ENCODE data around the gene DENND1A. TPM values are rescaled to one million over a fixed set of nuclear protein-coding genes. Genes with fewer than 3 reads are reported as not detected.

The DENND1A gene
- total RNA-seq, 2 donors from 2014 or later = 12.6 to 22.7 TPM

GRCh38 chr9:123861086-123861755 lies 68.7 kb downstream of the DENND1A start:
- DNase-seq (ENCODE audit: low spot score in 2 of 2) (no peak), ATAC-seq (no peak)
- Mint-ChIP-seq H3K36me3 (peaks cover 3 to 11% of the 10 kb centered on the region in 2 donors), H3K27ac (no peak overlapping the region), H3K9me3 (peaks cover 0 to 7% of the 10 kb centered on the region in 2 donors)

- Mint-ChIP-seq H3K36me3 (peaks cover 7 to 15% of the 10 kb centered on the region in 2 donors), H3K9me3 (peaks cover 0 to 10% of the 10 kb centered on the region in 2 donors), H3K27ac (no peak overlapping the region)
- ATAC-seq (no peak), DNase-seq (ENCODE audit: low spot score in 2 of 2) (no peak)
Measured at GRCh38 chr9:123860603-123861002, 69.3 kb downstream of the DENND1A start.

GRCh38 chr9:123852403-123852802 lies 77.5 kb downstream of the DENND1A start:
- H3K36me3 Mint-ChIP-seq = peaks cover 19 to 41% of the 10 kb centered on the region in 2 donors
- DNase-seq (ENCODE audit: low spot score in 2 of 2) (no peak), ATAC-seq (no peak)
- H3K9me3 Mint-ChIP-seq = peaks cover 6 to 22% of the 10 kb centered on the region in 2 donors
- H3K27ac Mint-ChIP-seq = no peak overlapping the region

GRCh38 chr9:123851851-123852250 lies 78.1 kb downstream of the DENND1A start:
- peaks cover 24 to 41% of the 10 kb centered on the region in 2 donors for H3K36me3 Mint-ChIP-seq
- no peak for ATAC-seq
- DNase-seq (ENCODE audit: low spot score in 2 of 2) = no peak
- no peak overlapping the region for H3K27ac Mint-ChIP-seq
- H3K9me3 Mint-ChIP-seq = peaks cover 12 to 27% of the 10 kb centered on the region in 2 donors

GRCh38 chr9:123848447-123849085 lies 81.4 kb downstream of the DENND1A start:
- ATAC-seq (no peak), DNase-seq (ENCODE audit: low spot score in 2 of 2) (no peak)
- no peak overlapping the region for H3K27ac Mint-ChIP-seq
- peaks cover 31 to 60% of the 10 kb centered on the region in 2 donors for H3K36me3 Mint-ChIP-seq
- peaks cover 20 to 23% of the 10 kb centered on the region in 2 donors for H3K9me3 Mint-ChIP-seq

- H3K27ac Mint-ChIP-seq = no peak overlapping the region
- H3K36me3 Mint-ChIP-seq = peaks cover 31 to 69% of the 10 kb centered on the region in 2 donors
- peaks cover 20 to 27% of the 10 kb centered on the region in 2 donors for H3K9me3 Mint-ChIP-seq
- ATAC-seq (no peak), DNase-seq (ENCODE audit: low spot score in 2 of 2) (no peak)
Measured at GRCh38 chr9:123846966-123847365, 83.0 kb downstream of the DENND1A start.

- Mint-ChIP-seq H3K9me3 (peaks cover 20 to 23% of the 10 kb centered on the region in 2 donors), H3K27ac (no peak overlapping the region), H3K36me3 (peaks cover 31 to 55% of the 10 kb centered on the region in 2 donors)
- ATAC-seq (no peak), DNase-seq (ENCODE audit: low spot score in 2 of 2) (no peak)
Measured at GRCh38 chr9:123843703-123844102, 86.2 kb downstream of the DENND1A start.

- no peak for ATAC-seq
- DNase-seq (ENCODE audit: low spot score in 2 of 2) = no peak
- H3K9me3 Mint-ChIP-seq = peaks cover 6 to 8% of the 10 kb centered on the region in 2 donors
- peaks cover 7 to 15% of the 10 kb centered on the region in 2 donors for H3K36me3 Mint-ChIP-seq
- H3K27ac Mint-ChIP-seq = peak overlapping the region in 1 of 2 donors; percentile 9
Measured at GRCh38 chr9:123835821-123836220, 94.1 kb downstream of the DENND1A start.

GRCh38 chr9:123834889-123835562 lies 94.9 kb downstream of the DENND1A start:
- DNase-seq (ENCODE audit: low spot score in 2 of 2) (no peak), ATAC-seq (peak in 1 of 2 donors; percentile 50)
- peaks cover 6 to 12% of the 10 kb centered on the region in 2 donors for H3K9me3 Mint-ChIP-seq
- peak overlapping the region in 1 of 2 donors; percentile 9 for H3K27ac Mint-ChIP-seq
- H3K36me3 Mint-ChIP-seq = peaks cover 11 to 19% of the 10 kb centered on the region in 2 donors

- no peak for ATAC-seq
- Mint-ChIP-seq H3K9me3 (peaks cover 10 to 14% of the 10 kb centered on the region in 2 donors), H3K36me3 (peaks cover 17 to 22% of the 10 kb centered on the region in 2 donors), H3K27ac (no peak overlapping the region)
- DNase-seq (ENCODE audit: low spot score in 2 of 2) = no peak
Measured at GRCh38 chr9:123834218-123834888, 95.6 kb downstream of the DENND1A start.

GRCh38 chr9:123832858-123833650 lies 96.9 kb downstream of the DENND1A start:
- DNase-seq (ENCODE audit: low spot score in 2 of 2) (no peak), ATAC-seq (no peak)
- H3K9me3 Mint-ChIP-seq = peaks cover 21 to 22% of the 10 kb centered on the region in 2 donors
- peaks cover 29 to 35% of the 10 kb centered on the region in 2 donors for H3K36me3 Mint-ChIP-seq
- H3K27ac Mint-ChIP-seq = no peak overlapping the region

GRCh38 chr9:123832176-123832575 lies 97.8 kb downstream of the DENND1A start:
- ATAC-seq = no peak
- no peak for DNase-seq (ENCODE audit: low spot score in 2 of 2)
- Mint-ChIP-seq H3K27ac (no peak overlapping the region), H3K36me3 (peaks cover 37 to 44% of the 10 kb centered on the region in 2 donors), H3K9me3 (peaks cover 29% of the 10 kb centered on the region in 2 donors)

- no peak for DNase-seq (ENCODE audit: low spot score in 2 of 2)
- no peak for ATAC-seq
- Mint-ChIP-seq H3K36me3 (peaks cover 37 to 49% of the 10 kb centered on the region in 2 donors), H3K9me3 (peaks cover 29% of the 10 kb centered on the region in 2 donors), H3K27ac (no peak overlapping the region)
Measured at GRCh38 chr9:123828449-123828848, 101.5 kb downstream of the DENND1A start.

GRCh38 chr9:123825342-123826060 lies 104.4 kb downstream of the DENND1A start:
- no peak overlapping the region for H3K27ac Mint-ChIP-seq
- ATAC-seq (no peak), DNase-seq (ENCODE audit: low spot score in 2 of 2) (no peak)
- H3K36me3 Mint-ChIP-seq = peaks cover 30 to 34% of the 10 kb centered on the region in 2 donors
- peaks cover 21 to 22% of the 10 kb centered on the region in 2 donors for H3K9me3 Mint-ChIP-seq

- Mint-ChIP-seq H3K27ac (no peak overlapping the region), H3K9me3 (peaks cover 10 to 11% of the 10 kb centered on the region in 2 donors), H3K36me3 (peaks cover 10 to 17% of the 10 kb centered on the region in 2 donors)
- DNase-seq (ENCODE audit: low spot score in 2 of 2) = no peak
- ATAC-seq = no peak
Measured at GRCh38 chr9:123823194-123823947, 106.6 kb downstream of the DENND1A start.

Measured in activated naive CD4-positive, alpha-beta T cell treated with anti-CD3 and anti-CD28 coated beads, Interleukin-2, amount 50 U/mL, for 72 hours (primary cell).